OCI-LY3 (cell line): ENCODE measurements around the gene PHF13.

Source experiments
- H2AFZ ChIP-seq: fragments of 200-600, 300-600 bp; shearing (Covaris generic); 2 replicates; pipeline ENCODE4 v1.6.0; 2014; ENCODE audit warnings: antibody characterized with exemption, low read depth, low read length
- H3K27ac ChIP-seq: fragments of 200-600, 300-600 bp; sonication (generic); 2 replicates; pipeline ENCODE4 v1.5.1; 2014; ENCODE audit warnings: mild to moderate bottlenecking, low read length, moderate library complexity, mixed read lengths
- H3K27me3 ChIP-seq: fragments of 200-600, 300-600 bp; sonication (generic); 2 replicates; pipeline ENCODE4 v1.6.1; 2014; ENCODE audit warnings: low read depth, low read length, mixed read lengths
- H3K36me3 ChIP-seq: fragments of 200-600, 300-600 bp; sonication (generic); replicated peaks from 2 replicates; pipeline ENCODE3; 2014; ENCODE audit warnings: low read depth, low read length, mixed read lengths
- H3K4me1 ChIP-seq: fragments of 300-600, 200-600 bp; sonication (generic); 2 replicates; pipeline ENCODE4 v1.6.1; 2014; ENCODE audit warnings: low read length, mixed read lengths
- H3K4me2 ChIP-seq: fragments of 200-600, 300-600 bp; sonication (generic); 2 replicates; pipeline ENCODE4 v1.6.1; 2014; ENCODE audit warnings: low read length, mixed read lengths
- H3K4me3 ChIP-seq: fragments of 300-600, 200-600 bp; sonication (generic); 2 replicates; pipeline ENCODE4 v1.5.1; 2014; ENCODE audit warnings: antibody characterized with exemption, mild to moderate bottlenecking, low read length, moderate library complexity
- H3K79me2 ChIP-seq: fragments of 300-600, 200-600 bp; shearing (Covaris generic); 2 replicates; pipeline ENCODE4 v1.6.1; 2014; ENCODE audit warnings: mild to moderate bottlenecking, low read length, mixed read lengths
- H3K9ac ChIP-seq: fragments of 300-600, 200-600 bp; shearing (Covaris generic); 2 replicates; pipeline ENCODE4 v1.6.0; 2014; ENCODE audit warnings: mild to moderate bottlenecking, low read length, moderate library complexity
- H3K9me3 ChIP-seq: fragments of 200-600, 300-600 bp; shearing (Covaris generic); 2 replicates; pipeline ENCODE4 v1.6.1; 2014; ENCODE audit warnings: low read length, mixed read lengths; ENCODE audit not compliant: insufficient read depth
- H4K20me1 ChIP-seq: fragments of 200-600, 300-600 bp; sonication (generic); 2 replicates; pipeline ENCODE4 v1.6.1; 2016; ENCODE audit warnings: low read length, mixed read lengths; ENCODE audit not compliant: insufficient read depth
- CTCF ChIP-seq: fragments of 200-600, 300-600 bp; sonication (generic); IDR thresholded peaks from 2 replicates; pipeline ENCODE4 v1.5.1; 2014; ENCODE audit warnings: antibody characterized with exemption, low read length, low read depth
- EZH2phosphoT487 ChIP-seq: fragments of 200-600 bp; shearing (Covaris generic); IDR thresholded peaks from 2 replicates; pipeline ENCODE4 v1.6.1; 2018; ENCODE audit warnings: antibody characterized with exemption, mixed run types, low read depth

PHF13 gene

GRCh38 chr1:6572653-6573383 lies 40.7 kb upstream of the PHF13 start:
- Histone ChIP-seq H4K20me1 (no peaks in the 10 kb centered on the region), H3K79me2 (no peaks in the 10 kb centered on the region), H3K36me3 (no peaks in the 10 kb centered on the region), H3K4me2 (no peak overlapping the region), H3K9me3 (no peaks in the 10 kb centered on the region), H3K4me3 (no peak overlapping the region), H3K27ac (no peak overlapping the region), H2AFZ (no peak overlapping the region), H3K27me3 (no peaks in the 10 kb centered on the region), H3K9ac (no peak overlapping the region), H3K4me1 (no peaks in the 10 kb centered on the region)
- no peak for TF ChIP-seq EZH2phosphoT487
- TF ChIP-seq CTCF: no peak

GRCh38 chr1:6574025-6574620 lies 39.4 kb upstream of the PHF13 start:
- no peak overlapping the region for H3K4me3 ChIP-seq
- TF ChIP-seq CTCF (no peak), EZH2phosphoT487 (no peak)
- no peaks in the 10 kb centered on the region for H3K27me3 ChIP-seq
- H3K36me3 ChIP-seq: no peaks in the 10 kb centered on the region
- H3K9me3 ChIP-seq: no peaks in the 10 kb centered on the region
- H4K20me1 ChIP-seq: no peaks in the 10 kb centered on the region
- no peak overlapping the region for H2AFZ ChIP-seq
- H3K4me2 ChIP-seq: no peak overlapping the region
- no peaks in the 10 kb centered on the region for H3K79me2 ChIP-seq
- H3K27ac ChIP-seq: no peak overlapping the region
- H3K9ac ChIP-seq: no peak overlapping the region
- peaks cover under 1% of the 10 kb centered on the region; the same call in 1 of the 2 replicates for H3K4me1 ChIP-seq

GRCh38 chr1:6574818-6575217 lies 38.7 kb upstream of the PHF13 start:
- no peaks in the 10 kb centered on the region for H4K20me1 ChIP-seq
- TF ChIP-seq EZH2phosphoT487 (no peak), CTCF (no peak)
- H3K4me3 ChIP-seq: no peak overlapping the region
- no peaks in the 10 kb centered on the region for H3K9me3 ChIP-seq
- no peaks in the 10 kb centered on the region for H3K36me3 ChIP-seq
- H3K27me3 ChIP-seq: no peaks in the 10 kb centered on the region
- H3K4me1 ChIP-seq: peaks cover 4% of the 10 kb centered on the region; the same call in 1 of the 2 replicates
- H3K4me2 ChIP-seq: no peak overlapping the region
- no peak overlapping the region for H3K9ac ChIP-seq
- H3K27ac ChIP-seq: no peak overlapping the region
- H2AFZ ChIP-seq: no peak overlapping the region
- H3K79me2 ChIP-seq: no peaks in the 10 kb centered on the region

GRCh38 chr1:6577831-6578525 lies 35.6 kb upstream of the PHF13 start:
- H3K9me3 ChIP-seq: no peaks in the 10 kb centered on the region
- TF ChIP-seq EZH2phosphoT487 (no peak), CTCF (no peak)
- no peak overlapping the region for H3K4me2 ChIP-seq
- H3K27ac ChIP-seq: no peak overlapping the region
- no peak overlapping the region for H3K9ac ChIP-seq
- H4K20me1 ChIP-seq: no peaks in the 10 kb centered on the region
- peaks cover 13% of the 10 kb centered on the region for H3K4me1 ChIP-seq
- no peak overlapping the region for H3K4me3 ChIP-seq
- H3K79me2 ChIP-seq: peaks cover 19% of the 10 kb centered on the region
- H3K36me3 ChIP-seq: no peaks in the 10 kb centered on the region
- H2AFZ ChIP-seq: no peak overlapping the region
- no peaks in the 10 kb centered on the region for H3K27me3 ChIP-seq
